BLaER1 treated with 17β-estradiol and CSF1 and Interleukin-3, amounts not matched to agents 10 nM and 100 nM (cell line): ENCODE results near the gene FRMPD2.
"Not testable (repeated sequence)": the region's sequence is repeated elsewhere in the genome, so short reads cannot be mapped to it uniquely, and the experiment has no call there.

Experiments
- H3K27ac ChIP-seq, 11 experiments: shearing (Covaris generic); formaldehyde crosslinking; 2 replicates each; pipeline ENCODE4 v1.8.1; 2022
- H3K27me3 ChIP-seq, 11 experiments: shearing (Covaris generic); formaldehyde crosslinking; 2 replicates each; pipeline ENCODE4 v1.8.1; 2022
- H3K36me3 ChIP-seq, 11 experiments: shearing (Covaris generic); formaldehyde crosslinking; 2 replicates each; pipeline ENCODE4 v1.8.1; 2022
- H3K4me1 ChIP-seq, 10 experiments: shearing (Covaris generic); formaldehyde crosslinking; 2 replicates each; pipeline ENCODE4 v1.8.1; 2022
- H3K4me2 ChIP-seq, 11 experiments: shearing (Covaris generic); formaldehyde crosslinking; 2 replicates each; pipeline ENCODE4 v1.8.1; 2022
- H3K4me3 ChIP-seq, 10 experiments: shearing (Covaris generic); formaldehyde crosslinking; 2 replicates each; pipeline ENCODE4 v1.8.1; 2022
- H3K9ac ChIP-seq, 11 experiments: shearing (Covaris generic); formaldehyde crosslinking; 2 replicates each; pipeline ENCODE4 v1.8.1; 2022
- H3K9me3 ChIP-seq, 11 experiments: shearing (Covaris generic); formaldehyde crosslinking; replicated peaks in 1 of 11; 2 replicates each; pipeline ENCODE4 v1.8.1; 2022
- H4K20me1 ChIP-seq, 11 experiments: shearing (Covaris generic); formaldehyde crosslinking; 2 replicates each; pipeline ENCODE4 v1.8.1; 2022
- Cebpa-rat ChIP-seq, 11 experiments: shearing (Covaris generic); IDR thresholded peaks; 2 replicates each; pipeline ENCODE4 v1.8.1; 2022

The FRMPD2 gene

GRCh38 chr10:48284002-48284546 lies 9.6 kb upstream of the FRMPD2 start:
- Histone ChIP-seq H4K20me1 (no peaks in the 10 kb centered on the region), H3K4me1 (peaks cover 0 to 18% (median 15%) of the 10 kb centered on the region in 10 experiments; a peak in 15 of 20 replicates), H3K36me3 (no peaks in the 10 kb centered on the region), H3K9ac (no peak overlapping the region), H3K9me3 (peaks cover 28 to 47% (median 34%) of the 10 kb centered on the region in 11 experiments), H3K4me3 (no peak overlapping the region), H3K27me3 (no peaks in the 10 kb centered on the region), H3K27ac (no peak overlapping the region), H3K4me2 (no peak overlapping the region)
- no peak for TF ChIP-seq Cebpa-rat (IDR thresholded peaks at IDR 0.05)

- TF ChIP-seq Cebpa-rat (IDR thresholded peaks at IDR 0.05), result no peak
- Histone ChIP-seq H3K36me3 (no peaks in the 10 kb centered on the region), H3K9ac (no peak overlapping the region), H3K4me1 (peaks cover 0 to 18% (median 15%) of the 10 kb centered on the region in 10 experiments; a peak in 15 of 20 replicates), H4K20me1 (no peaks in the 10 kb centered on the region), H3K27ac (no peak overlapping the region), H3K4me2 (no peak overlapping the region), H3K9me3 (peaks cover 29 to 47% (median 34%) of the 10 kb centered on the region in 11 experiments), H3K27me3 (no peaks in the 10 kb centered on the region), H3K4me3 (no peak overlapping the region)
Measured at GRCh38 chr10:48282829-48283228, 8.3 kb upstream of the FRMPD2 start.

- H3K27ac ChIP-seq, H3K4me2 ChIP-seq, H4K20me1 ChIP-seq, H3K4me3 ChIP-seq, H3K36me3 ChIP-seq, H3K9ac ChIP-seq, H3K27me3 ChIP-seq: not testable (repeated sequence)
- peaks cover 29 to 47% (median 34%) of the 10 kb centered on the region in 11 experiments for H3K9me3 ChIP-seq
- H3K4me1 ChIP-seq, result peaks cover 0 to 18% (median 15%) of the 10 kb centered on the region in 10 experiments; a peak in 15 of 20 replicates
Measured at GRCh38 chr10:48281697-48282096, 7.2 kb upstream of the FRMPD2 start.

GRCh38 chr10:48279081-48279751 lies 4.7 kb upstream of the FRMPD2 start:
- H4K20me1 ChIP-seq, result no peaks in the 10 kb centered on the region
- no peak for TF ChIP-seq Cebpa-rat (IDR thresholded peaks at IDR 0.05)
- H3K4me1 ChIP-seq, result no peaks in the 10 kb centered on the region
- no peak overlapping the region for H3K4me3 ChIP-seq
- no peak overlapping the region for H3K27ac ChIP-seq
- no peaks in the 10 kb centered on the region for H3K27me3 ChIP-seq
- no peak overlapping the region for H3K9ac ChIP-seq
- H3K9me3 ChIP-seq, result peaks cover 23 to 40% (median 26%) of the 10 kb centered on the region in 11 experiments
- H3K36me3 ChIP-seq, result no peaks in the 10 kb centered on the region
- H3K4me2 ChIP-seq, result no peak overlapping the region

GRCh38 chr10:48277093-48277492 lies 2.6 kb upstream of the FRMPD2 start:
- Histone ChIP-seq H3K4me3 (no peak overlapping the region), H3K9ac (no peak overlapping the region), H4K20me1 (no peaks in the 10 kb centered on the region), H3K27me3 (no peaks in the 10 kb centered on the region), H3K4me1 (no peaks in the 10 kb centered on the region), H3K4me2 (no peak overlapping the region), H3K27ac (no peak overlapping the region), H3K9me3 (peaks cover 9 to 22% (median 11%) of the 10 kb centered on the region in 11 experiments; a peak in 21 of 22 replicates), H3K36me3 (no peaks in the 10 kb centered on the region)
- TF ChIP-seq Cebpa-rat (IDR thresholded peaks at IDR 0.05), result no peak

- Histone ChIP-seq H3K4me2 (no peak overlapping the region), H3K9ac (no peak overlapping the region), H3K4me1 (no peaks in the 10 kb centered on the region), H3K27ac (no peak overlapping the region), H3K4me3 (no peak overlapping the region), H3K27me3 (no peaks in the 10 kb centered on the region), H3K9me3 (peaks cover 0 to 5% (median 0%) of the 10 kb centered on the region in 11 experiments; a peak in 1 of 22 replicates), H4K20me1 (no peaks in the 10 kb centered on the region), H3K36me3 (no peaks in the 10 kb centered on the region)
- TF ChIP-seq Cebpa-rat (IDR thresholded peaks at IDR 0.05), result no peak
Measured at GRCh38 chr10:48273741-48274140, 755 bp downstream of the FRMPD2 start.

GRCh38 chr10:48272682-48273081 lies 1.8 kb downstream of the FRMPD2 start:
- H3K4me2 ChIP-seq, result no peak overlapping the region
- no peak overlapping the region for H3K27ac ChIP-seq
- H3K9me3 ChIP-seq, result no peaks in the 10 kb centered on the region
- no peaks in the 10 kb centered on the region for H3K4me1 ChIP-seq
- H3K27me3 ChIP-seq, result no peaks in the 10 kb centered on the region
- H3K4me3 ChIP-seq, result no peak overlapping the region
- H3K36me3 ChIP-seq, result no peaks in the 10 kb centered on the region
- no peaks in the 10 kb centered on the region for H4K20me1 ChIP-seq
- TF ChIP-seq Cebpa-rat (IDR thresholded peaks at IDR 0.05), result no peak
- H3K9ac ChIP-seq, result no peak overlapping the region

GRCh38 chr10:48271047-48271730 lies 3.3 kb downstream of the FRMPD2 start:
- Histone ChIP-seq H3K4me2 (no peak overlapping the region), H4K20me1 (no peaks in the 10 kb centered on the region), H3K4me3 (no peak overlapping the region), H3K9ac (no peak overlapping the region), H3K36me3 (no peaks in the 10 kb centered on the region), H3K9me3 (0 out of 22 replicates have a peak, but pooled peaks cover 0 to under 1% (median 0%) of the 10 kb centered on the region in 11 experiments), H3K27ac (no peak overlapping the region), H3K27me3 (no peaks in the 10 kb centered on the region), H3K4me1 (no peaks in the 10 kb centered on the region)
- no peak for TF ChIP-seq Cebpa-rat (IDR thresholded peaks at IDR 0.05)

GRCh38 chr10:48266528-48266927 lies 8.0 kb downstream of the FRMPD2 start:
- Histone ChIP-seq H3K9me3 (peaks cover 0 to 10% (median 4%) of the 10 kb centered on the region in 11 experiments; a peak in 6 of 22 replicates), H3K4me2 (no peak overlapping the region), H3K36me3 (no peaks in the 10 kb centered on the region), H3K4me1 (no peaks in the 10 kb centered on the region), H3K9ac (no peak overlapping the region), H3K27me3 (no peaks in the 10 kb centered on the region), H4K20me1 (no peaks in the 10 kb centered on the region), H3K4me3 (no peak overlapping the region), H3K27ac (no peak overlapping the region)
- no peak for TF ChIP-seq Cebpa-rat (IDR thresholded peaks at IDR 0.05)
